GM12878 (cell line): ENCODE data around the gene ZNF559. TPM values are rescaled to one million over a fixed set of nuclear protein-coding genes. Genes with fewer than 3 reads are reported as not detected.
A peak's percentile ranks its signal among the peaks of the same experiment; 100 is the strongest.

Experiments used
- BCL11A ChIP-seq: IDR thresholded peaks from 2 replicates; pipeline ENCODE4 v1.6.1; 2011; ENCODE audit warnings: low read depth, low read length
- BRCA1 ChIP-seq: IDR thresholded peaks from 2 replicates; pipeline ENCODE4 v1.6.1; 2011; ENCODE audit warnings: low read depth, low read length, improper control_type of control experiment
- CHD2 ChIP-seq: IDR thresholded peaks from 2 replicates; pipeline ENCODE4 v1.6.1; 2011; ENCODE audit warnings: low read depth, low read length, improper control_type of control experiment, borderline replicate concordance
- ESRRA ChIP-seq: IDR thresholded peaks from 2 replicates; pipeline ENCODE4 v1.6.1; 2012; ENCODE audit warnings: mild to moderate bottlenecking, low read length, improper control_type of control experiment
- HCFC1 ChIP-seq: fragments of 150-350 bp; IDR thresholded peaks from 2 replicates; pipeline ENCODE4 v1.6.1; 2014; ENCODE audit warnings: low read length
- IKZF1 ChIP-seq: fragments of 450-650 bp; conservative IDR thresholded peaks from 2 replicates; pipeline ENCODE4 v1.6.1; 2017; ENCODE audit warnings: antibody characterized with exemption, mild to moderate bottlenecking
- MLLT1 ChIP-seq: fragments of 450-650 bp; IDR thresholded peaks from 2 replicates; pipeline ENCODE4 v1.6.1; 2016; ENCODE audit warnings: mild to moderate bottlenecking
- NKRF ChIP-seq: fragments of 450-650 bp; conservative IDR thresholded peaks from 2 replicates; pipeline ENCODE4 v1.6.1; 2017; ENCODE audit warnings: mild to moderate bottlenecking, moderate library complexity
- NR2F1 ChIP-seq: fragments of 450-650 bp; conservative IDR thresholded peaks from 2 replicates; pipeline ENCODE4 v1.6.1; 2017; ENCODE audit warnings: mild to moderate bottlenecking
- NRF1 ChIP-seq: conservative IDR thresholded peaks from 2 replicates; pipeline ENCODE4 v1.6.1; 2011; ENCODE audit warnings: mild to moderate bottlenecking, low read depth, low read length, improper control_type of control experiment
- RAD21 ChIP-seq: IDR thresholded peaks from 2 replicates; pipeline ENCODE4 v1.6.1; 2011; ENCODE audit warnings: mild to moderate bottlenecking, low read depth, low read length, moderate library complexity; ENCODE audit not compliant: insufficient read depth
- RFX5 ChIP-seq: IDR thresholded peaks from 2 replicates; pipeline ENCODE4 v1.6.1; 2011; ENCODE audit warnings: low read depth, low read length, improper control_type of control experiment
- RUNX3 ChIP-seq: IDR thresholded peaks from 2 replicates; pipeline ENCODE4 v1.6.1; 2012; ENCODE audit warnings: low read length, inconsistent platforms
- TAF1 ChIP-seq: IDR thresholded peaks from 2 replicates; pipeline ENCODE4 v1.6.1; 2011; ENCODE audit warnings: mild to moderate bottlenecking, low read depth, low read length, borderline replicate concordance
- TCF12 ChIP-seq: IDR thresholded peaks from 2 replicates; pipeline ENCODE4 v1.6.1; 2011; ENCODE audit warnings: low read depth, mild to moderate bottlenecking, low read length
- YY1 ChIP-seq: IDR thresholded peaks from 2 replicates; pipeline ENCODE4 v1.6.1; 2011; ENCODE audit warnings: low read depth, mild to moderate bottlenecking, low read length
- polyA plus RNA-seq, 11 experiments: library from polyadenylated mRNA; depleted of rRNA in 4 of 11; unstranded in 6 of 11; stranded (reverse) in 5 of 11; fragments of >200 nt; fragmentation: Nextera tagmentation in 4 of 11; fragmentation: Illumina TruSeq in 1 of 11; extraction: Ambion mirVana in 4 of 11; extraction: Trizol in 1 of 11; gene quantifications; 1 replicate in 1 of 11; 2 replicates in 10 of 11; pipeline versions ENCODE4 v1.2.1 to v1.2.3, GENCODE V29; 2011 to 2016; ENCODE audit warnings: inconsistent platforms in 2 of 11, missing spikeins in 2 of 11, low read depth in 1 of 11
- total RNA-seq, 4 experiments: library from RNA; depleted of rRNA in 3 of 4; stranded (reverse); fragments of >200 nt in 3 of 4; fragmentation: Illumina TruSeq in 1 of 4; extraction: Trizol in 1 of 4; gene quantifications; 2 replicates each; pipeline versions ENCODE4 v1.2.1 to v1.2.3, GENCODE V29; 2013 to 2021
- TF ChIP-seq, protein P1 (sequence below): fragments of 450-650 bp; IDR thresholded peaks from 2 replicates; pipeline ENCODE4 v1.6.1; 2018; ENCODE audit warnings: borderline replicate concordance, mild to moderate bottlenecking; ENCODE audit not compliant: partially characterized antibody
- TF ChIP-seq, protein P2 (sequence below): IDR thresholded peaks from 2 replicates; pipeline ENCODE4 v1.6.1; 2011; ENCODE audit warnings: mild to moderate bottlenecking, low read depth, low read length, moderate library complexity; ENCODE audit not compliant: insufficient replicate concordance
- TF ChIP-seq, protein P3 (sequence below): IDR thresholded peaks from 2 replicates; pipeline ENCODE4 v1.6.1; 2011; ENCODE audit warnings: low read depth, low read length, improper control_type of control experiment, borderline replicate concordance

ZNF559 gene
- total and polyA plus RNA-seq, 10 of the 15 experiments (the other 5 are each of a cell fraction or from before 2014, with no cell fraction given): 4.4 to 13.8 (median 9.8) TPM

- TF ChIP-seq, protein P1, sequence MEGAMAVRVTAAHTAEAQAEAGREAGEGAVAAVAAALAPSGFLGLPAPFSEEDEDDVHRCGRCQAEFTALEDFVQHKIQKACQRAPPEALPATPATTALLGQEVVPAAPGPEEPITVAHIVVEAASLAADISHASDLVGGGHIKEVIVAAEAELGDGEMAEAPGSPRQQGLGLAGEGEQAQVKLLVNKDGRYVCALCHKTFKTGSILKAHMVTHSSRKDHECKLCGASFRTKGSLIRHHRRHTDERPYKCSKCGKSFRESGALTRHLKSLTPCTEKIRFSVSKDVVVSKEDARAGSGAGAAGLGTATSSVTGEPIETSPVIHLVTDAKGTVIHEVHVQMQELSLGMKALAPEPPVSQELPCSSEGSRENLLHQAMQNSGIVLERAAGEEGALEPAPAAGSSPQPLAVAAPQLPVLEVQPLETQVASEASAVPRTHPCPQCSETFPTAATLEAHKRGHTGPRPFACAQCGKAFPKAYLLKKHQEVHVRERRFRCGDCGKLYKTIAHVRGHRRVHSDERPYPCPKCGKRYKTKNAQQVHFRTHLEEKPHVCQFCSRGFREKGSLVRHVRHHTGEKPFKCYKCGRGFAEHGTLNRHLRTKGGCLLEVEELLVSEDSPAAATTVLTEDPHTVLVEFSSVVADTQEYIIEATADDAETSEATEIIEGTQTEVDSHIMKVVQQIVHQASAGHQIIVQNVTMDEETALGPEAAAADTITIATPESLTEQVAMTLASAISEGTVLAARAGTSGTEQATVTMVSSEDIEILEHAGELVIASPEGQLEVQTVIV: no peak
- TF ChIP-seq BCL11A: no peak
- TF ChIP-seq, protein P2, sequence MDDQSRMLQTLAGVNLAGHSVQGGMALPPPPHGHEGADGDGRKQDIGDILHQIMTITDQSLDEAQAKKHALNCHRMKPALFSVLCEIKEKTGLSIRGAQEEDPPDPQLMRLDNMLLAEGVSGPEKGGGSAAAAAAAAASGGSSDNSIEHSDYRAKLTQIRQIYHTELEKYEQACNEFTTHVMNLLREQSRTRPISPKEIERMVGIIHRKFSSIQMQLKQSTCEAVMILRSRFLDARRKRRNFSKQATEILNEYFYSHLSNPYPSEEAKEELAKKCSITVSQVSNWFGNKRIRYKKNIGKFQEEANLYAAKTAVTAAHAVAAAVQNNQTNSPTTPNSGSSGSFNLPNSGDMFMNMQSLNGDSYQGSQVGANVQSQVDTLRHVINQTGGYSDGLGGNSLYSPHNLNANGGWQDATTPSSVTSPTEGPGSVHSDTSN: peak; percentile 44
- peak; percentile 73 for TF ChIP-seq RUNX3
- no peak for TF ChIP-seq MLLT1
- peak; percentile 85 for TF ChIP-seq NRF1
- 0 out of 2 replicates have a peak, but pooled peaks have one; percentile 31 for TF ChIP-seq ESRRA
- TF ChIP-seq YY1: peak; percentile 95
- TF ChIP-seq TCF12: 0 out of 2 replicates have a peak, but pooled peaks have one; percentile 39
- TF ChIP-seq RFX5: 0 out of 2 replicates have a peak, but pooled peaks have one; percentile 24
- TF ChIP-seq TAF1: peak; percentile 50; the same call in 1 of the 2 replicates
- 0 out of 2 replicates have a peak, but pooled peaks have one; percentile 4 for TF ChIP-seq RAD21
- peak; percentile 98 for TF ChIP-seq CHD2
- TF ChIP-seq BRCA1: peak; percentile 75
- peak; percentile 93 for TF ChIP-seq IKZF1
- TF ChIP-seq NR2F1: 0 out of 2 replicates have a peak, but pooled peaks have one; percentile 21
- TF ChIP-seq NKRF: 0 out of 2 replicates have a peak, but pooled peaks have one; percentile 10
- TF ChIP-seq, protein P3, sequence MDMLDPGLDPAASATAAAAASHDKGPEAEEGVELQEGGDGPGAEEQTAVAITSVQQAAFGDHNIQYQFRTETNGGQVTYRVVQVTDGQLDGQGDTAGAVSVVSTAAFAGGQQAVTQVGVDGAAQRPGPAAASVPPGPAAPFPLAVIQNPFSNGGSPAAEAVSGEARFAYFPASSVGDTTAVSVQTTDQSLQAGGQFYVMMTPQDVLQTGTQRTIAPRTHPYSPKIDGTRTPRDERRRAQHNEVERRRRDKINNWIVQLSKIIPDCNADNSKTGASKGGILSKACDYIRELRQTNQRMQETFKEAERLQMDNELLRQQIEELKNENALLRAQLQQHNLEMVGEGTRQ: no peak
- peak; percentile 47; the same call in 1 of the 2 replicates for TF ChIP-seq HCFC1
Observed at GRCh38 chr19:9323919-9324583, at the start of gene ZNF559 (continued).
